Neural cell (in vitro differentiated cells): ENCODE measurements around the gene CATSPERD.

Experiments
- CTCF ChIP-seq: fragments of 450-650 bp; IDR thresholded peaks from 2 replicates; pipeline ENCODE4 v1.5.1; 2014; ENCODE audit warnings: antibody characterized with exemption, mild to moderate bottlenecking, moderate library complexity; ENCODE audit not compliant: poor library complexity, severe bottlenecking
- EP300 ChIP-seq: fragments of 450-650 bp; conservative IDR thresholded peaks from 2 replicates; pipeline ENCODE4 v1.6.1; 2014; ENCODE audit warnings: antibody characterized with exemption, mild to moderate bottlenecking, moderate library complexity; ENCODE audit not compliant: poor library complexity, severe bottlenecking
- EZH2 ChIP-seq: fragments of 200-600, 300-800 bp; shearing (Covaris generic), sonication (generic); IDR thresholded peaks from 2 replicates; pipeline ENCODE4 v1.6.1; 2014; ENCODE audit warnings: antibody characterized with exemption, low read length, borderline replicate concordance, mild to moderate bottlenecking; ENCODE audit not compliant: insufficient read depth, poor library complexity, severe bottlenecking
- POLR2AphosphoS5 ChIP-seq: IDR thresholded peaks from 2 replicates; pipeline ENCODE4 v1.6.1; 2012
- RAD21 ChIP-seq: fragments of 450-650 bp; conservative IDR thresholded peaks from 2 replicates; pipeline ENCODE4 v1.6.1; 2014; ENCODE audit warnings: antibody characterized with exemption, mild to moderate bottlenecking, moderate library complexity
- REST ChIP-seq: IDR thresholded peaks from 2 replicates; pipeline ENCODE4 v1.6.1; 2012; ENCODE audit warnings: borderline replicate concordance

- no peak for TF ChIP-seq CTCF
- no peak for TF ChIP-seq EP300
- no peak for TF ChIP-seq RAD21
- TF ChIP-seq REST = no peak
- TF ChIP-seq EZH2 = no peak
- TF ChIP-seq POLR2AphosphoS5 = no peak
Observed at GRCh38 chr19:5822181-5822844, 101.9 kb downstream of the CATSPERD start.
